ENCODE data around the gene ASIC2. TPM values are rescaled to one million over a fixed set of nuclear protein-coding genes. Genes with fewer than 3 reads are reported as not detected.
A peak's percentile ranks its signal among the peaks of the same experiment; 100 is the strongest.

Gene ASIC2
- total and polyA plus RNA-seq, 2 experiments from 2014 or later: not detected

DNA sequence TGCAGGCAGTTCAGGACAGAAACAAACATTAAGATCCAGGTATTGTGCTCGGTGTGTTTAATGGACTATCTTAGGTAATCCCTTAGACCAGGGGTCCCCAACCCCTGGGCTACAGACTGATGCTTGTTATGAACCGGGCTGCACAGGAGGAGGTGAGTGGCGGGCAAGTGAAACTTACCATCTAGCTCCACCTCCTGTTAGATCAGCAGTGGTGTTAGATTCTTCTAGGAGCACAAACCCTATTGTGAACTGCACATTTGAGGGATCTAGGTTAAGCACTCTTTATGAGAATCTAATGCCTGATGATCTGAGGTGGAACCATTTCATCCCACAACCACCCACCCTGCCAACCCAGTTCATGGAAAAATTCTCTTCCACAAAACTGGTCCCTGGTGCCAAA is 37.8 kb upstream of the ASIC2 start:
- DNase-seq (ENCODE audit: low read depth in 1 of 2, low spot score in 1 of 2): no peak
- Histone ChIP-seq H3K27me3 (no peaks in the 10 kb centered on the region), H3K4me1 (ENCODE audit: low read depth) (no peaks in the 10 kb centered on the region), H3K27ac (no peak overlapping the region), H3K9me3 (ENCODE audit: low read depth) (no peaks in the 10 kb centered on the region), H3K36me3 (no peaks in the 10 kb centered on the region), H3K4me3 (no peak overlapping the region)
- no peak for TF ChIP-seq CTCF (IDR thresholded peaks at IDR 0.05; ENCODE audit: low read depth, low read length)

DNA sequence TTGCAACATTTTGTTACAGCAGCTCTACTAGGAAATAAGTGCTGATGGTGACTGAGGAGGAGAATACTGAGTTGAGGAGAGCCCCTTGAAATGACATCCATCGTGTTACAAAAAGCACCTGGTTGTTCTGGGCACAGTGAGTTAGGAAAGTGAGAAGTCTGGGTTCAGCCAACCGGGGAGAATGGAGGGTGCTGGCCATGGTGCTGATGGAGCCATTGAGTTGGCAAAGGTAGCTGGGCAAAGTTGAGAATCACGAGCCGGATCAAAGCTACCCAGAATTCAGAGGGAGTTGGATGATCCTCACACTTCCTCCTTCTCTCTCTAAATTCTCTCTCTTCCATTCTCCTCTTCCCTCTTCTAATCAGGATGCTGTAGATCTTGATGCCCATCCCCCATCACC is 35.0 kb upstream of the ASIC2 start:
- peak; percentile 2 to 49 for DNase-seq (ENCODE audit: low read depth in 1 of 2, low spot score in 1 of 2)
- Histone ChIP-seq H3K4me3 (no peak overlapping the region), H3K27ac (no peak overlapping the region), H3K36me3 (no peaks in the 10 kb centered on the region), H3K9me3 (ENCODE audit: low read depth) (no peaks in the 10 kb centered on the region), H3K4me1 (ENCODE audit: low read depth) (no peaks in the 10 kb centered on the region), H3K27me3 (peaks cover 6% of the 10 kb centered on the region)
- TF ChIP-seq CTCF (IDR thresholded peaks at IDR 0.05; ENCODE audit: low read depth, low read length): no peak

GRCh38 chr17:33324736-33325135 is 31.6 kb upstream of the ASIC2 start:
- TF ChIP-seq CTCF (IDR thresholded peaks at IDR 0.05; ENCODE audit: low read depth, low read length): no peak
- DNase-seq (ENCODE audit: low read depth in 1 of 2, low spot score in 1 of 2): no peak
- no peaks in the 10 kb centered on the region for H3K36me3 ChIP-seq
- H3K27ac ChIP-seq: no peak overlapping the region
- H3K4me3 ChIP-seq: no peak overlapping the region
- H3K27me3 ChIP-seq: peaks cover 14% of the 10 kb centered on the region
- H3K9me3 ChIP-seq (ENCODE audit: low read depth): no peaks in the 10 kb centered on the region
- H3K4me1 ChIP-seq (ENCODE audit: low read depth): no peaks in the 10 kb centered on the region

DNA sequence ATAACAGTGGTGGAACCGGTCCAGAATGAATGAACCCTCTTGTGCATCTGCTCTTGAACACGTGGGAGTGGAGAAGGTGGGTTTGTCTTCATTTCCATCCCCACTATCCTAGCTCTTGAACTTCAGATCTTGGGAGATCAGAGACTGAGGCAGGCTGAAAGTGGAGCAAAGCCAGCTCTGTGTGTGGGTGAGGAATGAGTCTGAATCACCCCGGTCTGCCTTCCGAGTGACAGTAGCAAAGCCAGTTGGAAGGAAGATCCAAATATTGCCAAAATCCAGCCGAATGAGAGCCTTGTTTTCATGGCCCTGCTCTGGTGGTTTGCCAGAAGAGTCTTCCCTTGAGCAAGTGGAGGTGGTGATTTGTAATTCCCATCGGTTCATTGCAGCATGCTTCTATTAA is 29.0 kb upstream of the ASIC2 start:
- Histone ChIP-seq H3K4me1 (ENCODE audit: low read depth) (peaks cover 3% of the 10 kb centered on the region), H3K9me3 (ENCODE audit: low read depth) (no peaks in the 10 kb centered on the region), H3K4me3 (no peak overlapping the region), H3K27me3 (peaks cover 14% of the 10 kb centered on the region), H3K27ac (no peak overlapping the region), H3K36me3 (no peaks in the 10 kb centered on the region)
- no peak for TF ChIP-seq CTCF (IDR thresholded peaks at IDR 0.05; ENCODE audit: low read depth, low read length)
- DNase-seq (ENCODE audit: low read depth in 1 of 2, low spot score in 1 of 2): no peak

GRCh38 chr17:33318241-33318640 is 25.1 kb upstream of the ASIC2 start:
- DNase-seq (ENCODE audit: low read depth in 1 of 2, low spot score in 1 of 2): no peak
- peaks cover 15% of the 10 kb centered on the region for H3K27me3 ChIP-seq
- H3K4me1 ChIP-seq (ENCODE audit: low read depth): peaks cover 3% of the 10 kb centered on the region
- no peak for TF ChIP-seq CTCF (IDR thresholded peaks at IDR 0.05; ENCODE audit: low read depth, low read length)
- no peak overlapping the region for H3K4me3 ChIP-seq
- no peak overlapping the region for H3K27ac ChIP-seq
- no peaks in the 10 kb centered on the region for H3K36me3 ChIP-seq
- H3K9me3 ChIP-seq (ENCODE audit: low read depth): no peaks in the 10 kb centered on the region

GRCh38 chr17:33316746-33317145 is 23.7 kb upstream of the ASIC2 start:
- Histone ChIP-seq H3K36me3 (no peaks in the 10 kb centered on the region), H3K9me3 (ENCODE audit: low read depth) (no peaks in the 10 kb centered on the region), H3K4me3 (no peak overlapping the region), H3K4me1 (ENCODE audit: low read depth) (peaks cover 3% of the 10 kb centered on the region), H3K27me3 (peaks cover 16% of the 10 kb centered on the region), H3K27ac (no peak overlapping the region)
- peak in 1 of 2 donors; percentile 54 for DNase-seq (ENCODE audit: low read depth in 1 of 2, low spot score in 1 of 2)
- TF ChIP-seq CTCF (IDR thresholded peaks at IDR 0.05; ENCODE audit: low read depth, low read length): no peak

Measured in cardiac muscle cell (in vitro differentiated cells and primary cell).